H9 (cell line): ENCODE results near the gene DYNC1H1. TPM values are rescaled to one million over a fixed set of nuclear protein-coding genes. Genes with fewer than 3 reads are reported as not detected.

Source experiments
- DNase-seq: peaks from one replicate; pipeline ENCODE4 v3.0.0-alpha.2; 2017
- H2AFZ ChIP-seq: one replicate; pipeline ENCODE4 v1.6.1; 2013; ENCODE audit warnings: mild to moderate bottlenecking, low read length, control low read depth, moderate library complexity
- H2AK5ac ChIP-seq: 2 replicates; pipeline ENCODE4 v1.6.1; 2013; ENCODE audit warnings: low read length, control low read depth, mixed read lengths; ENCODE audit not compliant: insufficient read length
- H2BK120ac ChIP-seq: one replicate; pipeline ENCODE4 v1.6.1; 2013; ENCODE audit warnings: low read depth, mild to moderate bottlenecking, low read length, control low read depth, inconsistent platforms; ENCODE audit not compliant: poor library complexity, severe bottlenecking
- H2BK12ac ChIP-seq: 2 replicates; pipeline ENCODE4 v1.6.1; 2013; ENCODE audit warnings: low read length, control low read depth, mixed read lengths, low read depth; ENCODE audit not compliant: insufficient read length
- H2BK15ac ChIP-seq: 2 replicates; pipeline ENCODE4 v1.6.1; 2013; ENCODE audit warnings: low read depth, low read length, control low read depth
- H2BK20ac ChIP-seq: one replicate; pipeline ENCODE4 v1.6.1; 2013; ENCODE audit warnings: low read depth, mild to moderate bottlenecking, low read length, control low read depth, inconsistent platforms; ENCODE audit not compliant: poor library complexity, severe bottlenecking
- H2BK5ac ChIP-seq: 2 replicates; pipeline ENCODE4 v1.6.1; 2013; ENCODE audit warnings: low read length, control low read depth, mixed read lengths; ENCODE audit not compliant: insufficient read length
- H3K14ac ChIP-seq: 2 replicates; pipeline ENCODE4 v1.6.1; 2013; ENCODE audit warnings: low read length, control low read depth; ENCODE audit not compliant: insufficient read depth
- H3K18ac ChIP-seq: 2 replicates; pipeline ENCODE4 v1.6.1; 2013; ENCODE audit warnings: low read depth, mild to moderate bottlenecking, mixed read lengths, low read length, control low read depth; ENCODE audit not compliant: insufficient read length
- H3K23ac ChIP-seq: 2 replicates; pipeline ENCODE4 v1.6.1; 2013; ENCODE audit warnings: low read length, control low read depth, mixed read lengths, low read depth; ENCODE audit not compliant: insufficient read length
- H3K23me2 ChIP-seq: 2 replicates; pipeline ENCODE4 v1.6.1; 2013; ENCODE audit warnings: low read depth, mild to moderate bottlenecking, mixed read lengths, low read length, control low read depth; ENCODE audit not compliant: insufficient read length, poor library complexity, severe bottlenecking
- H3K27ac ChIP-seq: 2 replicates; pipeline ENCODE4 v1.5.1; 2013; ENCODE audit warnings: low read length, control low read depth, mixed read lengths, low read depth; ENCODE audit not compliant: insufficient read length
- H3K27me3 ChIP-seq: 2 replicates; pipeline ENCODE4 v1.6.1; 2013; ENCODE audit warnings: low read length, control low read depth, inconsistent platforms; ENCODE audit not compliant: insufficient read depth
- H3K4ac ChIP-seq: 2 replicates; pipeline ENCODE4 v1.6.1; 2013; ENCODE audit warnings: low read depth, mild to moderate bottlenecking, control low read depth, inconsistent platforms, low read length, moderate library complexity
- H3K4me1 ChIP-seq: 2 replicates; pipeline ENCODE4 v1.6.1; 2013; ENCODE audit warnings: low read length, control low read depth, inconsistent platforms; ENCODE audit not compliant: insufficient read depth
- H3K4me2 ChIP-seq: 2 replicates; pipeline ENCODE4 v1.6.1; 2013; ENCODE audit warnings: low read length, control low read depth, mixed read lengths; ENCODE audit not compliant: insufficient read length, insufficient read depth
- H3K56ac ChIP-seq: 2 replicates; pipeline ENCODE4 v1.6.1; 2013; ENCODE audit warnings: low read depth, mild to moderate bottlenecking, mixed read lengths, low read length, control low read depth; ENCODE audit not compliant: insufficient read length
- H3K79me1 ChIP-seq: 2 replicates; pipeline ENCODE4 v1.6.1; 2013; ENCODE audit warnings: low read depth, mild to moderate bottlenecking, moderate library complexity, low read length, control low read depth, inconsistent platforms; ENCODE audit not compliant: insufficient read depth, poor library complexity, severe bottlenecking
- H3K79me2 ChIP-seq: 2 replicates; pipeline ENCODE4 v1.6.1; 2013; ENCODE audit warnings: low read length, control low read depth, inconsistent platforms; ENCODE audit not compliant: insufficient read depth
- H3K9ac ChIP-seq: 2 replicates; pipeline ENCODE4 v1.6.1; 2013; ENCODE audit warnings: low read length, control low read depth, mixed read lengths; ENCODE audit not compliant: insufficient read length; ENCODE audit errors: extremely low read depth
- H3K9me3 ChIP-seq: one replicate; pipeline ENCODE4 v1.6.1; 2013; ENCODE audit warnings: low read depth, low read length, inconsistent platforms; ENCODE audit not compliant: control insufficient read depth
- H3T11ph ChIP-seq: one replicate; pipeline ENCODE4 v1.6.1; 2013; ENCODE audit warnings: mild to moderate bottlenecking, low read length, control low read depth, inconsistent platforms
- H4K20me1 ChIP-seq: one replicate; pipeline ENCODE4 v1.6.1; 2013; ENCODE audit not compliant: control insufficient read depth, insufficient read length, insufficient read depth
- H4K5ac ChIP-seq: 2 replicates; pipeline ENCODE4 v1.6.1; 2013; ENCODE audit warnings: low read depth, mild to moderate bottlenecking, mixed read lengths, low read length, control low read depth; ENCODE audit not compliant: insufficient read length
- H4K8ac ChIP-seq: replicated peaks from 2 replicates; pipeline ENCODE4 v1.6.1; 2013; ENCODE audit warnings: low read length, control low read depth, mixed read lengths, low read depth; ENCODE audit not compliant: insufficient read length
- H4K91ac ChIP-seq: 2 replicates; pipeline ENCODE4 v1.6.1; 2013; ENCODE audit warnings: low read depth, mild to moderate bottlenecking, moderate library complexity, mixed read lengths, low read length, control low read depth; ENCODE audit not compliant: insufficient read length
- H3K27ac Mint-ChIP-seq, 3 experiments: 2 replicates in 2 of 3; 3 replicates in 1 of 3; pipeline ENCODE4 v1.8.0; 2020 to 2021; ENCODE audit warnings: mixed read lengths in 3 of 3, mild to moderate bottlenecking in 1 of 3, moderate library complexity in 1 of 3
- H3K27me3 Mint-ChIP-seq: 2 replicates; pipeline ENCODE4 v1.8.0; 2021; ENCODE audit warnings: low read depth, mild to moderate bottlenecking, moderate library complexity, mixed read lengths
- H3K36me3 Mint-ChIP-seq, 3 experiments: 2 replicates in 2 of 3; 3 replicates in 1 of 3; pipeline ENCODE4 v1.8.0; 2020 to 2021; ENCODE audit warnings: low read depth in 3 of 3, mixed read lengths in 3 of 3; ENCODE audit not compliant: insufficient read depth in 1 of 3
- H3K4me1 Mint-ChIP-seq, 2 experiments: 2 replicates each; pipeline ENCODE4 v1.8.0; 2020; ENCODE audit warnings: mixed read lengths in 2 of 2
- H3K4me3 Mint-ChIP-seq, 2 experiments: 2 replicates in 1 of 2; 3 replicates in 1 of 2; pipeline ENCODE4 v1.8.0; 2020 to 2021; ENCODE audit warnings: mild to moderate bottlenecking in 2 of 2, mixed read lengths in 2 of 2, moderate library complexity in 1 of 2
- H3K9me3 Mint-ChIP-seq, 2 experiments: 2 replicates in 1 of 2; 3 replicates in 1 of 2; pipeline ENCODE4 v1.8.0; 2020; ENCODE audit warnings: mild to moderate bottlenecking in 2 of 2, mixed read lengths in 2 of 2, moderate library complexity in 1 of 2
- WGBS: extraction: QIAGEN DNeasy Blood & Tissue Kit; methylation state at CpG from one replicate; pipeline ENCODE4 v1.1.7; 2013; ENCODE audit warnings: missing lambda C conversion rate, low lambda C conversion rate, mixed read lengths; ENCODE audit not compliant: insufficient read length; ENCODE audit errors: extremely low coverage; 5-methylcytosine and 5-hydroxymethylcytosine counted together
- total RNA-seq: library from RNA; stranded (reverse); gene quantifications from 2 replicates; pipeline ENCODE4 v1.2.1, GENCODE V29; 2021
- TF ChIP-seq, protein P1 (sequence below): fragments of 200-600 bp; sonication (generic); conservative IDR thresholded peaks from 3 replicates; pipeline ENCODE4 v1.8.0; 2021; ENCODE audit warnings: antibody characterized with exemption, mild to moderate bottlenecking

Gene DYNC1H1
- total RNA-seq, 1 experiment from 2014 or later: 359 TPM

DNA sequence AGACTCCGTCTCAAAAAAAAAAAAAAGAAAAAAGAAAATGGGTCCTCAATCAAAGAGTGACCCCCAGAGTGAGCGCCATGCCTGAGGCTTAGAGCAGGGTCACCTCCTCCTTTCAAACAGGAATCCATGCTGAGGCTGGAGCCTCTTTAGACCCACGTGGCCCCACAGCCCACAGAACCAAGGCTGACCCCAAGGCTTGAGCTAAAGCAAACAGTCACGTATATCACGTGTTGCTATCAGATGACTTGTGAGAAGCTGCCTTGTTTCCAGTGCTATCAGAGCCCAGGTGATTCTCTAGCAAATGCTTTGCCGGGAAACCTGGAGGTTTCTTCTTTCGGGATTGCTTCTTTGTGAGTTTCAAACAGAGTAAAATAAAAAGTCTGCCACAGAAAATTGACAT lies 31.7 kb upstream of the DYNC1H1 start:
- Histone ChIP-seq H3K79me2 (no peaks in the 10 kb centered on the region), H3K27me3 (no peaks in the 10 kb centered on the region; the same call in 1 of the 2 replicates), H4K20me1 (no peaks in the 10 kb centered on the region), H4K91ac (no peak overlapping the region), H4K5ac (no peak overlapping the region), H3K9ac (no peak overlapping the region), H2BK5ac (no peak overlapping the region), H3K18ac (no peak overlapping the region), H3K79me1 (no peaks in the 10 kb centered on the region), H4K8ac (no peak overlapping the region), H2AK5ac (no peak overlapping the region), H3K56ac (no peak overlapping the region), H3K27ac (no peak overlapping the region), H3T11ph (no peak overlapping the region), H2BK20ac (no peak overlapping the region), H3K14ac (no peak overlapping the region), H2BK12ac (no peak overlapping the region), H3K23ac (no peak overlapping the region), H3K4me1 (no peaks in the 10 kb centered on the region), H3K4me2 (no peak overlapping the region), H2BK15ac (no peak overlapping the region), H3K23me2 (no peaks in the 10 kb centered on the region), H3K9me3 (no peaks in the 10 kb centered on the region), H2BK120ac (no peak overlapping the region), H3K4ac (no peak overlapping the region), H2AFZ (no peak overlapping the region)
- no CpG with 5 or more reads among the region's 7 CpGs for WGBS
- H3K36me3 Mint-ChIP-seq: no peaks in the 10 kb centered on the region; a peak in 1 of 7 replicates
- DNase-seq: no peak
- no peak overlapping the region; a peak in 1 of 7 replicates for H3K27ac Mint-ChIP-seq
- H3K27me3 Mint-ChIP-seq: peaks cover 59% of the 10 kb centered on the region
- no peak overlapping the region for H3K4me3 Mint-ChIP-seq
- TF ChIP-seq, protein P1, sequence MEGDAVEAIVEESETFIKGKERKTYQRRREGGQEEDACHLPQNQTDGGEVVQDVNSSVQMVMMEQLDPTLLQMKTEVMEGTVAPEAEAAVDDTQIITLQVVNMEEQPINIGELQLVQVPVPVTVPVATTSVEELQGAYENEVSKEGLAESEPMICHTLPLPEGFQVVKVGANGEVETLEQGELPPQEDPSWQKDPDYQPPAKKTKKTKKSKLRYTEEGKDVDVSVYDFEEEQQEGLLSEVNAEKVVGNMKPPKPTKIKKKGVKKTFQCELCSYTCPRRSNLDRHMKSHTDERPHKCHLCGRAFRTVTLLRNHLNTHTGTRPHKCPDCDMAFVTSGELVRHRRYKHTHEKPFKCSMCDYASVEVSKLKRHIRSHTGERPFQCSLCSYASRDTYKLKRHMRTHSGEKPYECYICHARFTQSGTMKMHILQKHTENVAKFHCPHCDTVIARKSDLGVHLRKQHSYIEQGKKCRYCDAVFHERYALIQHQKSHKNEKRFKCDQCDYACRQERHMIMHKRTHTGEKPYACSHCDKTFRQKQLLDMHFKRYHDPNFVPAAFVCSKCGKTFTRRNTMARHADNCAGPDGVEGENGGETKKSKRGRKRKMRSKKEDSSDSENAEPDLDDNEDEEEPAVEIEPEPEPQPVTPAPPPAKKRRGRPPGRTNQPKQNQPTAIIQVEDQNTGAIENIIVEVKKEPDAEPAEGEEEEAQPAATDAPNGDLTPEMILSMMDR: no peak
- no peaks in the 10 kb centered on the region; a peak in 1 of 5 replicates for H3K9me3 Mint-ChIP-seq
- H3K4me1 Mint-ChIP-seq: peaks cover 0 to 2% of the 10 kb centered on the region in 2 experiments; a peak in 1 of 4 replicates
